GM12865 (cell line): ENCODE data around the gene RAB2B.

Experiments
- DNase-seq: peaks from one replicate; pipeline ENCODE4 v3.0.0; 2010; ENCODE audit warnings: low read depth
- H3K4me3 ChIP-seq: 2 replicates; pipeline ENCODE4 v1.5.1; 2011; ENCODE audit warnings: mild to moderate bottlenecking, low read depth, low read length, control low read depth
- CTCF ChIP-seq: IDR thresholded peaks from 2 replicates; pipeline ENCODE4 v1.5.1; 2011; ENCODE audit warnings: low read length, control low read depth, low read depth, inconsistent platforms; ENCODE audit not compliant: insufficient read depth; ENCODE audit errors: missing control alignments

Gene RAB2B

GRCh38 chr14:21486640-21487087 is 9.9 kb upstream of the RAB2B start:
- H3K4me3 ChIP-seq, result no peak overlapping the region
- TF ChIP-seq CTCF, result no peak
- DNase-seq, result no peak

DNA sequence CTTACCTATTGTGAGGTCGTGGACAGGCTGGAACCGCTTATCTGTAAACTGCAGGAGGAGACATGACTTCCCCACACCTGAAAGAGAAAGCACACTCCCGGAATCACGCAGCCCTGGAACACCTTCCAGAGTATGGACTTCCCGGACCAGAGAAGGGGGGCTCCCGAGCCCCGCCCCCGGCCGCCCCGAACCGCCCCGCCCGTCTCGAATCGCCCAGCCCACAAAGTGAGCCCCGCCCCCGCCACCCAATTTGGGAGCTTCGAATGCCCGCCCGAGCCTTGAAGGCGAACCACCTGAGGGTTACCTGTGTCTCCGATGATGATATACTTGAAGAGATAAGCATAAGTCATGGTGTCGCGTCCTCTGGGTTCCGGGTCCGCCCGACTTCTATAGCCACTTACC is 235 bp downstream of the RAB2B start:
- peak overlapping the region; percentile 80 for H3K4me3 ChIP-seq
- TF ChIP-seq CTCF, result no peak
- DNase-seq, result no peak

DNA sequence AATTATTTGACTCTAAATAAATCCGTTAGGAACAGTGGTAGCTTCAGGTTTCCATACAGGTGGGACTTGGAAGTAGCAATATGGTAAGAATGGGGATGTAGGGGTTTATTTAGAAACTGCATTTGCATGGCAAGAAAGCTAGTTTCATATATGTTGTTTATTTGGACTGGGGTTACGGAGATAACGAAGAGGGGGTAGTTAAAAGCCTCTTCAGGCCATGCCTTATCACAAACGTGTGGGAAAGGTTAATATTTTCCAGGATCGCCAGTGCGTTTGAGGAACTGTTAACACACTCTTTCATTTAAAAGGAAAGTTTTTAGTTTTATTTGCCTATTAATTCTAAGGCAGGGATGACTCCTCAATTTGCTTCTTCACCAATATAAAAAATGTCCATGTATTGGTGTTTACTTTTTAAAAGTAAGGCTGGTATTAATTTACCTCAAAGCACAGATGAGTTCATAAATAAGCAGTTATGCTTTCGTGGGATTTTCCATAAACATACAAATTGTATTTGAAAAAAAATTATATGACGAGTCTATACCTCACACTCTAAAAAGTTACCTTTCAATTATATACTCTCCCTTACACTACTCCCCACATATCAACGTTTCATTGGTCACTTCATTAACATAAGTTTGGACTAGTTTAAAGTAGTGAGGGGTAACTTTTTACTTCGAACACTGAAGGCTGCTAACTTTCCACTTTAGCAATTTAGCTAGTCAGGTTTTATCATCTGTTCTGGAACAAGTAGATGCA is 814 bp downstream of the RAB2B start:
- no peak for DNase-seq
- H3K4me3 ChIP-seq, result peak overlapping the region; percentile 80
- TF ChIP-seq CTCF, result no peak

DNA sequence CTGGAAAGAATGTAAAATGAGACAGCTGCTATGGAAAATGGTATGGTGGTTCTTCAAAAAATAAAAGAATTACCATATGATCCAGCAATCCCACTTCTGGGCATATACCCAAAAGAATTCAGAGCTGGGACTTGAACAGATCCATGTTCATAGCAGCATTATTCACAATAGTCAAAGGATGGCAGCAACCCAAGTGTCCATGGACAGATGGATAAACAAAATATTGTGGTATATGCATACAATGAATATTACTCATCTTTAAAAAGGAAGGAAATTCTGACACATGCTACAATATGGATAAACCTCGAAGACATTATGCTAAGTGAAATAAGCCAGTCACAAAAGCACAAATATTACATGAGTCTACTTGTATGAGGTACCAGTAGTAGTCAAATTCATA is 9.1 kb downstream of the RAB2B start:
- DNase-seq, result no peak
- H3K4me3 ChIP-seq, result no peak overlapping the region
- no peak for TF ChIP-seq CTCF

DNA sequence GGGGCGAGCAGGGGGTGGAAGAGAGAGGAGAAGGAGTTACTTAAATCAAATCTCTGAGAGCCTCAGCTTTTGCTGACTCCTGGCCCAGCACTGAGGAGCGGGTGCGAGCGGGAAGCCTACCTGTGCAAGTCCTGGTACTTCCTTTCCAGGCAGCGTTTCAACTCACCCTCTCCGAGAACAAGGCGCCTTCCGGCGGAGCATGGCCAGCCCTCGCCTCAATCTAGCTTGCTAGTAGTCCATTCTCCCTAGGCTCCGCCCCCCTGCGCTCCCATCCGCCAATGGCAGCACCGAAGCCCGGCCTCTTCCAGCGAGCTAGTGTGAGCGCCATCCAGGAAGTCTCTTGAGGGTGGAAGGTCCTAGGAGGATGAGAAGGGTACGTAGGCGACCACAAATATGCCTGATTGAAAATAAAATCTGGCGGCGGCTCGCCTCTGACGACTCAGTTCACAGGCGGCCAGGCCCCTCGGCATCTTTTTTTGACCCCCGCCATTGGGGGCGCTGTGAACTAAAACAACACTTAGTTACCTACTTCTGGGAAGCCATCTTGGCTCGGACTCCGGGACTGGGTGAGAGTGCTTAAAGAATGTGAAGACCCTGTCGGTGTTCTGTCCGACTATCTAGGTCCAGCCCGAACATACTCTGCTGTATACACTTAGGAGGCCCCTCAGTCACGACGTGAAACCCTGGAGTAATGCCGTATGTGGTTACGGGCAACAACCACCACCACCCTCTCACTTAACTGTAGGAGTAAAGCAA is 20.7 kb downstream of the RAB2B start, which contains the start of gene CHD8:
CHD8 (minus strand) TSS at position 212 of the 756 bp plus-strand sequence. CDS start 24,480 bp downstream, outside the sequence.
- peak; percentile 62 for TF ChIP-seq CTCF
- H3K4me3 ChIP-seq, result peak within 1 kb of the TSS; percentile 90
- DNase-seq, result peak; percentile 100

GRCh38 chr14:21455592-21455911 is 21.2 kb downstream of the RAB2B start:
- H3K4me3 ChIP-seq, result peak overlapping the region; percentile 90
- no peak for TF ChIP-seq CTCF
- DNase-seq, result no peak
